Transverse colon (tissue), 4 donors: ENCODE measurements around the gene SRGAP1. TPM values are rescaled to one million over a fixed set of nuclear protein-coding genes. Genes with fewer than 3 reads are reported as not detected.

Source experiments
- DNase-seq: peaks from one replicate; pipeline ENCODE4 v3.0.0-alpha.2; 2019
- H3K27ac ChIP-seq, 4 donors: fragments of 200-600 bp; sonication (generic); 2 replicates each; pipeline ENCODE4 v1.5.1; 2016 to 2018; ENCODE audit warnings: inconsistent platforms in 4 of 4
- H3K27me3 ChIP-seq: fragments of 200-600 bp; sonication (generic); 2 replicates; pipeline ENCODE4 v1.5.1; 2017; ENCODE audit warnings: inconsistent platforms
- H3K36me3 ChIP-seq, 4 donors: fragments of 200-600 bp; sonication (generic); 2 replicates each; pipeline ENCODE4 v1.5.1; 2017 to 2019; ENCODE audit warnings: inconsistent platforms in 4 of 4
- H3K4me1 ChIP-seq, 4 donors: fragments of 200-600 bp; sonication (generic); 2 replicates each; pipeline ENCODE4 v1.5.1; 2017 to 2020; ENCODE audit warnings: inconsistent platforms in 4 of 4
- H3K4me3 ChIP-seq, 4 donors: fragments of 200-600 bp; sonication (generic); 1 replicate in 1 of 4; 2 replicates in 3 of 4; pipeline versions ENCODE4 v1.5.1 to v1.6.1; 2017 to 2019; ENCODE audit warnings: inconsistent platforms in 4 of 4
- H3K9me3 ChIP-seq, 2 donors: fragments of 200-600 bp; sonication (generic); 2 replicates each; pipeline ENCODE4 v1.5.1; 2017 to 2019; ENCODE audit warnings: inconsistent platforms in 2 of 2
- EP300 ChIP-seq: sonication (generic); formaldehyde crosslinking; IDR thresholded peaks from one replicate; pipeline ENCODE4 v1.6.1; 2017; ENCODE audit warnings: antibody characterized with exemption, low read depth
- POLR2A ChIP-seq: fragments of 450-650 bp; IDR thresholded peaks from one replicate; pipeline ENCODE4 v1.6.1; 2016; ENCODE audit warnings: antibody characterized with exemption, mild to moderate bottlenecking, moderate library complexity
- POLR2AphosphoS5 ChIP-seq, 3 donors: sonication (generic); formaldehyde crosslinking; IDR thresholded peaks; one replicate each; pipeline ENCODE4 v1.6.1; 2016; ENCODE audit warnings: antibody characterized with exemption in 3 of 3
- WGBS, 2 donors: methylation state at CpG; one replicate each; pipeline ENCODE4 v1.1.5; 2018; ENCODE audit warnings: low coverage in 1 of 2; 5-methylcytosine and 5-hydroxymethylcytosine counted together
- in situ Hi-C, 4 donors: fragments of 200-750 bp; cut with MboI; loops; one replicate each; pipeline versions ENCODE4 v1.15.0 to v1.15.1; 2017; ENCODE audit warnings: low sequenced_read_pairs in 3 of 4, low pct_ligation_motif_present in 1 of 4, low pct_unique_long_range_greater_than_20kb in 1 of 4
- intact Hi-C: fragments of 100-400 bp; cut with DNase I; formaldehyde crosslinking; loops from one replicate; pipeline ENCODE4 v1.15.1; 2023; ENCODE audit warnings: low total_unique reads
- total RNA-seq, 4 donors: library from RNA; depleted of rRNA; stranded (reverse); fragments of >200 nt; gene quantifications; one replicate each; pipeline ENCODE4 v1.1.0, GENCODE V29; 2016
- TF ChIP-seq, protein P1 (sequence below), 5 experiments: fragments of 200-600 bp in 3 of 5; fragments of 450-650 bp in 2 of 5; sonication (generic) in 3 of 5; IDR thresholded peaks; 1 replicate in 2 of 5; 2 replicates in 3 of 5; pipeline ENCODE4 v1.5.1; 2016 to 2017; ENCODE audit warnings: antibody characterized with exemption in 5 of 5, inconsistent platforms in 3 of 5, mild to moderate bottlenecking in 2 of 5, moderate library complexity in 1 of 5

Gene SRGAP1
- total RNA-seq, 4 donors from 2014 or later: 16.0 to 720 (median 51.4) TPM

DNA sequence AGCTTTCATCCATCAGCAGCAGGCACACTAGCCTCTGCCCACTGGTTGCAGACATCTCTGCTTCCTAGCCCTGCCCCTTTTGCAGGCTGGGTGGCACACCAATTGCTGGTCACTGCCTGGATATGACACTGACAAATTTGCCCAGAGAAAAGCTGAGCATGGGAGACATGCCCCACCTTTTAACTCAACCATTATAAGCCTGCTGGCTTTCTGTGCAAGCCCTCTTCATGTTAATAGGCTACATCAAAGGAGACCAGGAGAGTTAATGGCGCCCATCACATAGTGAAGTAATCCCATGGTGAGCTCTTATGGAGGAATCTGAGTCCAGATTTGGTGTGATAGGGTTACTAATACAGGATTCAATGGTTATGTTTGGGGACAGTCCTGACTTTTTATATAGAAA lies 238.4 kb downstream of the SRGAP1 start:
- intact Hi-C loops: loop anchor here (10.0 kb wide), 1 partner anchor 238 kb away; the partner anchor contains the start of gene SRGAP1
- in situ Hi-C loops: loop anchor here in 1 of 4 donors (10.0 kb wide), 1 partner anchor 238 kb away; the partner anchor contains the start of gene SRGAP1
- TF ChIP-seq EP300: no peak
- TF ChIP-seq, protein P1, sequence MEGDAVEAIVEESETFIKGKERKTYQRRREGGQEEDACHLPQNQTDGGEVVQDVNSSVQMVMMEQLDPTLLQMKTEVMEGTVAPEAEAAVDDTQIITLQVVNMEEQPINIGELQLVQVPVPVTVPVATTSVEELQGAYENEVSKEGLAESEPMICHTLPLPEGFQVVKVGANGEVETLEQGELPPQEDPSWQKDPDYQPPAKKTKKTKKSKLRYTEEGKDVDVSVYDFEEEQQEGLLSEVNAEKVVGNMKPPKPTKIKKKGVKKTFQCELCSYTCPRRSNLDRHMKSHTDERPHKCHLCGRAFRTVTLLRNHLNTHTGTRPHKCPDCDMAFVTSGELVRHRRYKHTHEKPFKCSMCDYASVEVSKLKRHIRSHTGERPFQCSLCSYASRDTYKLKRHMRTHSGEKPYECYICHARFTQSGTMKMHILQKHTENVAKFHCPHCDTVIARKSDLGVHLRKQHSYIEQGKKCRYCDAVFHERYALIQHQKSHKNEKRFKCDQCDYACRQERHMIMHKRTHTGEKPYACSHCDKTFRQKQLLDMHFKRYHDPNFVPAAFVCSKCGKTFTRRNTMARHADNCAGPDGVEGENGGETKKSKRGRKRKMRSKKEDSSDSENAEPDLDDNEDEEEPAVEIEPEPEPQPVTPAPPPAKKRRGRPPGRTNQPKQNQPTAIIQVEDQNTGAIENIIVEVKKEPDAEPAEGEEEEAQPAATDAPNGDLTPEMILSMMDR (IDR thresholded peaks at IDR 0.05): no peak
- TF ChIP-seq POLR2AphosphoS5 (IDR thresholded peaks at IDR 0.05): no peak
- TF ChIP-seq POLR2A: no peak
- Histone ChIP-seq H3K9me3 (no peaks in the 10 kb centered on the region), H3K4me1 (peaks cover 20 to 48% (median 40%) of the 10 kb centered on the region in 4 donors), H3K36me3 (no peaks in the 10 kb centered on the region), H3K27ac (peak overlapping the region; percentile 76 to 87 (median 86)), H3K4me3 (peak overlapping the region in 1 of 4 donors; percentile 6), H3K27me3 (no peaks in the 10 kb centered on the region)
- WGBS, 2 donors: 60% methylated on average over 1 of the region's 1 CpG; no CpG with 5 or more reads in 1 of the 2 donors
- no peak for DNase-seq

DNA sequence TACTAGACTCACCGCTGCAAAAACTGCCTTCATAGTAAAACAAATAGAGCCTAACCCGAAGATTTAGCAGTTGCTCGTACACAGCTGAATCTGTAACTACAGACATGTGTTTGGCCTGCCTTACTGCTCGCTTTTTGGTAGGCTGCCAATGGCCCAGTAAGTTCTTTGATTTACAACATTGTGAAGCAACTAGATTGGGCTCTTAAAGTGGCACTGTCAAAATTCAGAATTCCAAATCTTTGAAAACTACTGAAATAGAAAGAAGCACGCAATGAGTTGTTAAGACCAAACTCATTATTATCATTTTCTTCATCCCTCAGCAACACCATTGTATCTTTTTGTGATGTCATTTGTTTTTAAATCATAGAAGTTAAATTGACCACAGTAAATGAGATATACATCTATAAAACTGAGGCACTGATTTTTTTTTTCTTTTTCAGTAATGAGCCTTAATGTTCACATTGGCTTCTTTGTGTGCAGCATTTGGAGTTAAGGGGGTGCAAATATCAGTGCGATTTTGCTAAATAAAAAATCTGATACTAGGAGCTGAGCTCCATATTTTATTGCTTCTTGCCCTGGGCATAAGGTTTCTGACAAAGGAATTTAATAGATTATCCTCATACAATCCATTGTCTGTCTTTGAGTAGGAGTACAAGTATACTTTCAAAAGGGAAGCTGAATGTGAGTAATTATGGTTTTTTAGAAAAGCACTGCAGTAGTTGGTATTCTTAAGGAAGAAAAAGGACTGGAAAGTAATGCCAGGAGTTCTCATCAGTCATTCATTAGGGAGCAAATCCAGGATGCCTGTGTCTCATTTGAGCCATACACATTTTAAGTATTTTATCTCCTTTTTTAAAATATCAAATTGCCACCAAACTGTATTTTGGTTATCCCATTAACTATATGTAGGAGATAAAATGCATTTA lies 239.0 kb downstream of the SRGAP1 start:
- H3K27ac ChIP-seq: peak overlapping the region; percentile 76 to 87 (median 86)
- no peaks in the 10 kb centered on the region for H3K27me3 ChIP-seq
- in situ Hi-C loops (loop anchor here in 1 of 4 donors (10.0 kb wide), 1 partner anchor 239 kb away; the partner anchor contains the start of gene SRGAP1), intact Hi-C loops (loop anchor here (10.0 kb wide), 1 partner anchor 239 kb away; the partner anchor contains the start of gene SRGAP1)
- H3K9me3 ChIP-seq: no peaks in the 10 kb centered on the region
- WGBS, 2 donors: 20 to 28% methylated on average over 5 to 6 of the region's 6 CpGs
- peak; percentile 84 for DNase-seq
- H3K4me3 ChIP-seq: peak overlapping the region in 1 of 4 donors; percentile 6
- peak; percentile 39 to 74 (median 71) for TF ChIP-seq POLR2AphosphoS5 (IDR thresholded peaks at IDR 0.05)
- TF ChIP-seq POLR2A: no peak
- H3K36me3 ChIP-seq: no peaks in the 10 kb centered on the region
- peaks cover 20 to 54% (median 43%) of the 10 kb centered on the region in 4 donors for H3K4me1 ChIP-seq

DNA sequence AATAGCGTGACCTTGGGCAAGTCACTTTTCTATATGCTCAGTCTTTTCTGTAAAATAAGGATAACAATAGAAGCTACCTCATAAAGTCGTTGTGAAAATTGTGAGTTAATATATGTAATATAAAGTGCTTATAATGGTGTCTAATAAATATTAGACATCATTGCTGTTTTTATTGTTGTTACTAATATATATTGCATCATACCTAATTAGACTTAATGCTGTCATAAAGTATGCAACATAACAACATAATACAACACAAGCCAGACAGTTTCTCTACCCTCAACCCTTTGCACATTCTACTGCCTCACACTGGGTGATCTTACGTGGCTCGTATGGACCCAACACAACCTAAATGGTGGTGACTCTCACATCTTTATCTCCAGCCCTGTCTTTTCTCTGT lies 240.7 kb downstream of the SRGAP1 start:
- Histone ChIP-seq H3K4me1 (peaks cover 22 to 55% (median 45%) of the 10 kb centered on the region in 4 donors), H3K27ac (no peak overlapping the region), H3K9me3 (no peaks in the 10 kb centered on the region), H3K4me3 (no peak overlapping the region), H3K27me3 (no peaks in the 10 kb centered on the region), H3K36me3 (no peaks in the 10 kb centered on the region)
- 87 to 91% methylated on average over 4 of the region's 4 CpGs for WGBS, 2 donors
- in situ Hi-C loops: loop anchor here in 1 of 4 donors (10.0 kb wide), 1 partner anchor 240 kb away; the partner anchor contains the start of gene SRGAP1
- no peak for TF ChIP-seq EP300
- TF ChIP-seq POLR2AphosphoS5 (IDR thresholded peaks at IDR 0.05): no peak
- TF ChIP-seq, protein P1 (IDR thresholded peaks at IDR 0.05): no peak
- TF ChIP-seq POLR2A: no peak
- no peak for DNase-seq
- intact Hi-C loops: loop anchor here (10.0 kb wide), 1 partner anchor 240 kb away; the partner anchor contains the start of gene SRGAP1

DNA sequence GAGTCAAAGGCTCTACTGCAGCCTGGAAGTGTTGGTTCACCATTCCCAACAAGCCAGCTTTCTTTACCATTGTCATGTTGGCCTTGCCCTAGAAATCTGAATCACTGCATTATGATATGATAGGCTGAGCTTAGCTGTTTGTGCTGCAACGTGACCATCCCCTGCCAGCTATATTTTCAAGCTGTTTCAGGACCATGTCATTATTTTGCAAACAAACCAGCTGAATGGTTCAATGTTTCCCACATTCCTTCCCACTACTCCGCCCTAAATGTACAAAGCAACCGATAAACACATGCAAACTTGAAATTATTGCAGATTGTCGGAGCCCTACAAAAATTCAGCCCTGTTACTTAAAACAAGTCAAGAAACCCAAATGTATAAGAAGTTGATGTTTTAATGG lies 241.5 kb downstream of the SRGAP1 start:
- Histone ChIP-seq H3K4me1 (peaks cover 21 to 46% (median 37%) of the 10 kb centered on the region in 4 donors), H3K27ac (no peak overlapping the region), H3K36me3 (no peaks in the 10 kb centered on the region), H3K9me3 (no peaks in the 10 kb centered on the region), H3K4me3 (no peak overlapping the region), H3K27me3 (no peaks in the 10 kb centered on the region)
- 65 to 67% methylated on average over 2 to 4 of the region's 4 CpGs for WGBS, 2 donors
- intact Hi-C loops (loop anchor here (10.0 kb wide), 1 partner anchor 241 kb away; the partner anchor contains the start of gene SRGAP1), in situ Hi-C loops (loop anchor here in 1 of 4 donors (10.0 kb wide), 1 partner anchor 241 kb away; the partner anchor contains the start of gene SRGAP1)
- DNase-seq: no peak
- no peak for TF ChIP-seq EP300
